ENCODE results near the gene TSPAN15. TPM values are rescaled to one million over a fixed set of nuclear protein-coding genes. Genes with fewer than 3 reads are reported as not detected.

TSPAN15 gene
- total and polyA plus RNA-seq, 2 of the 4 experiments (the other 2 are of a cell fraction), result 0.48 TPM; not detected in 1

DNA sequence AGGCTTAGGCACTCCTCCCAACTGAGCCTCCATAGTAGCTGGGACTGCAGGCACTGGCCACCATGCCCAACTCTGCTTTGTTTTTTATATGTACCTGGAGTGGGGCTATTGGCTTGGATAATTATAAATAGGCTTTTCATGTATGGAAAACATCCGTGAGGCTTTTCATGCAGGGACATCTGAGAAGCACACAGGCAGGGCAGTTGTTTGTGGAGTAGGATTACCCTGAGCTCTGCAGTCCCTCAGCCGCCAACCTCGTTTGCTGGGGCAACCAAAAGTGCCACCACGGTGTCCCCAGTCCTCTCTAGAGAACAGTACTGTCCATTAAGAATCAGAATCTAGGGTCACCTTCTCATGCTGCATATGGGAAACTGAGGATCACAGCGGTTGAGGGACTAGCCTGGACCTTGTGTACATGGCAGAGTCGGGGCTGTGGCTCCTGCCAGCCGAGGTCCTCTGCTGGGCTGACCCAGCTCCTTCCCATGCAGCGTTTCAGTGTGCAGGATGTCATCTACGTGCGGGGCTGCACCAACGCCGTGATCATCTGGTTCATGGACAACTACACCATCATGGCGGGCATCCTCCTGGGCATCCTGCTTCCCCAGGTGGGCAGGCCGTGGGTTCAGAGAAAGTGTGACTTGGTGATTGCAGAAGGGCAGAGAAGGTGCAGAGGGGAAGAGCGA lies 54.5 kb downstream of the TSPAN15 start:
- intact Hi-C loops (cut with micrococcal nuclease), result no loop called here
- no peak for DNase-seq
- H3K56ac ChIP-seq (ENCODE audit: extremely low read depth, insufficient read depth, low read length), result no peak overlapping the region
- no peak overlapping the region for H3K27ac ChIP-seq (ENCODE audit: insufficient read depth, low read length)
- no peak overlapping the region for H3K18ac ChIP-seq (ENCODE audit: low read depth, low read length)
- H2BK15ac ChIP-seq (ENCODE audit: low read depth, low read length), result no peak overlapping the region
- BruUV-seq (replicated peaks), result no TSS peak
- no peak overlapping the region for H2AK9ac ChIP-seq (replicated peaks; ENCODE audit: low read depth, low read length, poor library complexity)
- H2AFZ ChIP-seq (replicated peaks; ENCODE audit: low read length, poor library complexity), result no peak overlapping the region
- no peak overlapping the region for H3K23ac ChIP-seq (ENCODE audit: low read depth, low read length)
- 71% methylated on average over 6 of the region's 15 CpGs; no CpG with 5 or more reads in 1 of the 2 experiments for WGBS, 2 experiments (ENCODE audit: extremely low coverage in 2 of 2, insufficient read length in 1 of 2)
- POLR2A ChIA-PET (ENCODE audit: unreplicated experiment), result no interaction called here
- H2BK120ac ChIP-seq (ENCODE audit: low read depth, low read length), result no peak overlapping the region
- no peaks in the 10 kb centered on the region for H3K36me3 ChIP-seq (ENCODE audit: control insufficient read depth, insufficient read depth, low read length)
- no peak overlapping the region for H3K4me2 ChIP-seq (ENCODE audit: low read depth, low read length)
- no peaks in the 10 kb centered on the region for H3K9me3 ChIP-seq (ENCODE audit: control insufficient read depth, insufficient read depth, low read length)
- no peak overlapping the region for H4K8ac ChIP-seq (ENCODE audit: low read depth in 2 of 2, low read length in 2 of 2)
- H3K9ac ChIP-seq (ENCODE audit: low read depth, low read length), result no peak overlapping the region
- H3K27me3 ChIP-seq (ENCODE audit: control insufficient read depth, insufficient read depth, low read length), result peaks cover 45% of the 10 kb centered on the region
- H4K20me1 ChIP-seq (ENCODE audit: insufficient read depth, low read length), result no peaks in the 10 kb centered on the region
- dilution Hi-C loops (cut with HindIII; ENCODE audit: low sequenced_read_pairs, unreplicated experiment), result no loop called here
- no peak overlapping the region for H3K14ac ChIP-seq (replicated peaks; ENCODE audit: low read depth, low read length)
- no peak overlapping the region for H3K4ac ChIP-seq (ENCODE audit: low read depth, low read length)
- H3K9me1 ChIP-seq (ENCODE audit: insufficient read depth, low read length), result no peaks in the 10 kb centered on the region
- no peak overlapping the region for H2BK5ac ChIP-seq (ENCODE audit: low read depth, low read length, poor library complexity, severe bottlenecking)
- no peak overlapping the region for H2BK20ac ChIP-seq (ENCODE audit: low read depth, low read length)
- TF ChIP-seq CEBPB (IDR thresholded peaks at IDR 0.05; ENCODE audit: low read depth, low read length) (no peak), MAZ (IDR thresholded peaks at IDR 0.05; ENCODE audit: borderline replicate concordance, low read depth, low read length) (no peak), BHLHE40 (IDR thresholded peaks at IDR 0.05; ENCODE audit: low read depth, low read length) (no peak), MAFK (IDR thresholded peaks at IDR 0.05; ENCODE audit: low read depth, low read length) (no peak)
- H4K91ac ChIP-seq (ENCODE audit: insufficient read depth, low read depth, low read length), result no peak overlapping the region
- no peak for ATAC-seq (ENCODE audit: low read depth)
- in situ Hi-C loops (cut with MboI; ENCODE audit: low sequenced_read_pairs), result loop anchor here (10.0 to 25.0 kb wide), 2 partner anchors 271 to 407 kb away; no protein-coding TSS in a partner anchor
- H3K4me1 ChIP-seq (ENCODE audit: control insufficient read depth, insufficient read depth, low read length), result no peaks in the 10 kb centered on the region
- no peak overlapping the region for H2AK5ac ChIP-seq (ENCODE audit: low read depth, low read length)
- no peak overlapping the region for H4K5ac ChIP-seq (ENCODE audit: low read depth, low read length)
- CTCF ChIA-PET, result no interaction called here
- no peak overlapping the region for H3K4me3 ChIP-seq (ENCODE audit: insufficient read depth, low read depth, low read length)
- no peaks in the 10 kb centered on the region for H3K79me1 ChIP-seq (ENCODE audit: low read depth in 1 of 2, low read length in 2 of 2)
